SK-N-SH (cell line): Measurements from ENCODE around the gene HS3ST5. TPM values are rescaled to one million over a fixed set of nuclear protein-coding genes. Genes with fewer than 3 reads are reported as not detected.

Experiments used
- CTCF ChIA-PET: fragments of 300-600, 350-600 bp; formaldehyde crosslinking; extraction: SDS; loops from one replicate; lab custom pipeline; 2021; lab: Yijun Ruan, JAX
- POLR2A ChIA-PET: fragments of 350-600 bp; sonication (Branson Sonifier 250); formaldehyde crosslinking; extraction: SDS; loops from one replicate; lab custom pipeline; 2020; ENCODE audit warnings: antibody characterized with exemption, inconsistent platforms; lab: Yijun Ruan, JAX
- DNase-seq: peaks from one replicate; pipeline ENCODE4 v3.0.0; 2012
- H2AFZ ChIP-seq: fragments of 200-600 bp; sonication (generic); 2 replicates; pipeline ENCODE4 v1.8.1; 2016; ENCODE audit warnings: antibody characterized with exemption, mild to moderate bottlenecking, low read depth
- H3F3A ChIP-seq: fragments of 200-600 bp; sonication (generic); replicated peaks from 2 replicates; pipeline ENCODE3; 2016; ENCODE audit warnings: antibody characterized with exemption, mild to moderate bottlenecking; ENCODE audit not compliant: insufficient read depth
- H3K27ac ChIP-seq, 2 experiments: fragments of 200-500 bp in 1 of 2; fragments of 200-600 bp in 1 of 2; sonication (Bioruptor generic) in 1 of 2; sonication (generic), shearing (Covaris generic) in 1 of 2; 2 replicates each; pipeline versions ENCODE4 v1.5.1 to v1.6.1; 2014 to 2016; ENCODE audit warnings: low read depth in 2 of 2, inconsistent platforms in 1 of 2, low read length in 1 of 2, mild to moderate bottlenecking in 1 of 2, mixed read lengths in 1 of 2
- H3K27me3 ChIP-seq: fragments of 200-600 bp; sonication (generic), shearing (Covaris generic); 2 replicates; pipeline ENCODE4 v1.6.1; 2016; ENCODE audit warnings: mixed run types; ENCODE audit not compliant: insufficient read depth
- H3K36me3 ChIP-seq, 2 experiments: fragments of 200-500 bp in 1 of 2; fragments of 200-600 bp in 1 of 2; sonication (Bioruptor generic) in 1 of 2; sonication (generic) in 1 of 2; replicated peaks in 1 of 2; 2 replicates each; pipeline versions ENCODE3 to v1.5.1; 2014 to 2016; ENCODE audit warnings: low read length in 1 of 2, mild to moderate bottlenecking in 1 of 2; ENCODE audit not compliant: insufficient read depth in 2 of 2, control insufficient read depth in 1 of 2
- H3K4me1 ChIP-seq, 2 experiments: fragments of 200-500 bp in 1 of 2; fragments of 200-600 bp in 1 of 2; sonication (Bioruptor generic) in 1 of 2; sonication (generic), shearing (Covaris generic) in 1 of 2; 2 replicates each; pipeline versions ENCODE4 v1.5.1 to v1.6.1; 2014 to 2016; ENCODE audit warnings: low read depth in 1 of 2, low read length in 1 of 2, mixed run types in 1 of 2; ENCODE audit not compliant: insufficient read depth in 2 of 2, control insufficient read depth in 1 of 2
- H3K4me2 ChIP-seq: fragments of 200-600 bp; sonication (generic), shearing (Covaris generic); 2 replicates; pipeline ENCODE4 v1.6.1; 2017; ENCODE audit warnings: mixed run types
- H3K4me3 ChIP-seq, 2 experiments: fragments of 200-500 bp in 1 of 2; fragments of 200-600 bp in 1 of 2; sonication (Bioruptor generic) in 1 of 2; sonication (generic), shearing (Covaris generic) in 1 of 2; 2 replicates each; pipeline versions ENCODE4 v1.5.1 to v1.8.1; 2014 to 2016; ENCODE audit warnings: low read depth in 2 of 2, inconsistent platforms in 1 of 2, low read length in 1 of 2, mild to moderate bottlenecking in 1 of 2, mixed read lengths in 1 of 2, moderate library complexity in 1 of 2
- H3K79me2 ChIP-seq: fragments of 200-600 bp; sonication (generic); 2 replicates; pipeline ENCODE4 v1.8.1; 2017; ENCODE audit warnings: mild to moderate bottlenecking; ENCODE audit not compliant: insufficient read depth
- H3K9ac ChIP-seq: fragments of 200-600 bp; sonication (generic); 2 replicates; pipeline ENCODE4 v1.6.1; 2017; ENCODE audit warnings: mixed run types
- H3K9me2 ChIP-seq: fragments of 200-600 bp; sonication (generic); 2 replicates; pipeline ENCODE4 v1.6.1; 2017; ENCODE audit warnings: mixed run types
- H3K9me3 ChIP-seq: fragments of 200-600 bp; sonication (generic); 2 replicates; pipeline ENCODE4 v1.6.1; 2017; ENCODE audit warnings: mixed run types, mild to moderate bottlenecking, moderate library complexity
- H4K20me1 ChIP-seq: fragments of 200-600 bp; sonication (generic); 2 replicates; pipeline ENCODE4 v1.6.1; 2017; ENCODE audit warnings: mild to moderate bottlenecking, mixed run types; ENCODE audit not compliant: insufficient read depth
- FOXJ3 ChIP-seq: sonication (generic); formaldehyde crosslinking; IDR thresholded peaks from 2 replicates; pipeline ENCODE4 v1.5.1; 2020; ENCODE audit warnings: mild to moderate bottlenecking, missing genetic modification reagents
- GATA2 ChIP-seq: sonication (generic); formaldehyde crosslinking; IDR thresholded peaks from 2 replicates; pipeline ENCODE4 v1.5.0; 2020; ENCODE audit warnings: mild to moderate bottlenecking, missing genetic modification reagents
- MXI1 ChIP-seq: IDR thresholded peaks from 2 replicates; pipeline ENCODE4 v1.6.1; 2012; ENCODE audit warnings: mild to moderate bottlenecking, low read depth, low read length, improper control_type of control experiment
- NFIC ChIP-seq: IDR thresholded peaks from 2 replicates; pipeline ENCODE4 v1.4.0; 2012; ENCODE audit warnings: borderline replicate concordance
- RCOR1 ChIP-seq: fragments of 150-350 bp; IDR thresholded peaks from 2 replicates; pipeline ENCODE4 v1.6.1; 2017; ENCODE audit warnings: antibody characterized with exemption, low read length
- REST ChIP-seq: IDR thresholded peaks from 2 replicates; pipeline ENCODE4 v1.6.1; 2012; ENCODE audit warnings: mild to moderate bottlenecking, low read depth, low read length, moderate library complexity
- TAF1 ChIP-seq: IDR thresholded peaks from 2 replicates; pipeline ENCODE4 v1.6.1; 2012; ENCODE audit warnings: low read depth, mild to moderate bottlenecking, low read length, moderate library complexity, borderline replicate concordance
- USF2 ChIP-seq: fragments of 150-350 bp; IDR thresholded peaks from 2 replicates; pipeline ENCODE4 v1.6.1; 2017; ENCODE audit warnings: antibody characterized with exemption, low read length, low read depth, borderline replicate concordance
- WGBS: methylation state at CpG from one replicate; pipeline ENCODE4 v1.1.6; 2017; ENCODE audit warnings: low lambda C conversion rate; 5-methylcytosine and 5-hydroxymethylcytosine counted together
- polyA plus RNA-seq, 3 experiments: library from polyadenylated mRNA; depleted of rRNA; stranded (reverse); fragments of >200 nt; gene quantifications; 2 replicates each; pipeline ENCODE4 v1.2.3, GENCODE V29; 2012

The HS3ST5 gene
- polyA plus RNA-seq, 1 of the 3 experiments (the other 2 are of a cell fraction): 0.02 TPM

- no peaks in the 10 kb centered on the region for H3K36me3 ChIP-seq
- H3K4me3 ChIP-seq: no peak overlapping the region
- H3K27me3 ChIP-seq: no peaks in the 10 kb centered on the region
- DNase-seq: no peak
- H3K79me2 ChIP-seq: no peaks in the 10 kb centered on the region
- H3K27ac ChIP-seq: peak overlapping the region in 1 of 2 experiments; percentile 28; a peak in 1 of 4 replicates
- no peaks in the 10 kb centered on the region; a peak in 1 of 4 replicates for H3K4me1 ChIP-seq
- POLR2A ChIA-PET: no interaction called here
- CTCF ChIA-PET: interaction anchor here (2.1 kb wide), 1 partner anchor 28 kb away, joined by 9 read pairs; no protein-coding TSS in a partner anchor
- 22% methylated on average over 2 of the region's 2 CpGs for WGBS
- no peaks in the 10 kb centered on the region for H3K9me2 ChIP-seq
- no peak overlapping the region for H3K9ac ChIP-seq
- no peak overlapping the region for H2AFZ ChIP-seq
- no peaks in the 10 kb centered on the region for H4K20me1 ChIP-seq
- no peak overlapping the region for H3K4me2 ChIP-seq
- H3K9me3 ChIP-seq: no peaks in the 10 kb centered on the region
- no peaks in the 10 kb centered on the region for H3F3A ChIP-seq
- TF ChIP-seq GATA2 (CRISPR knock-in tag) (peak; percentile 26; the same call in 1 of the 2 replicates), RCOR1 (no peak), REST (no peak)
Measured at GRCh38 chr6:114276783-114277182, 66.0 kb downstream of the HS3ST5 start.

- Histone ChIP-seq H3K9ac (no peak overlapping the region), H3K4me3 (no peak overlapping the region), H3K4me1 (peaks cover 0 to 2% of the 10 kb centered on the region in 2 experiments; a peak in 2 of 4 replicates), H4K20me1 (no peaks in the 10 kb centered on the region), H3K79me2 (no peaks in the 10 kb centered on the region), H3K27me3 (no peaks in the 10 kb centered on the region), H3F3A (no peaks in the 10 kb centered on the region), H3K36me3 (no peaks in the 10 kb centered on the region), H3K27ac (no peak overlapping the region), H3K9me3 (no peaks in the 10 kb centered on the region), H3K4me2 (no peak overlapping the region), H2AFZ (no peak overlapping the region), H3K9me2 (no peaks in the 10 kb centered on the region)
- POLR2A ChIA-PET: no interaction called here
- CTCF ChIA-PET: interaction anchor here (0.9 to 1.2 kb wide), 2 partner anchors 34 to 166 kb away, joined by 3 read pairs; no protein-coding TSS in a partner anchor
- DNase-seq: no peak
- WGBS: 6% methylated on average over 2 of the region's 2 CpGs
- no peak for TF ChIP-seq USF2
- TF ChIP-seq TAF1: no peak
- TF ChIP-seq MXI1: no peak
- TF ChIP-seq NFIC: no peak
- TF ChIP-seq FOXJ3: no peak
- no peak for TF ChIP-seq GATA2 (CRISPR knock-in tag)
- TF ChIP-seq, all 33 proteins: peak for 0
Measured at GRCh38 chr6:114274836-114275235, 68.0 kb downstream of the HS3ST5 start.
